Measurements from ENCODE around the gene FHAD1. TPM values are rescaled to one million over a fixed set of nuclear protein-coding genes. Genes with fewer than 3 reads are reported as not detected.

The FHAD1 gene
- total RNA-seq, 1 experiment from 2014 or later, result 1.9 TPM

GRCh38 chr1:15346346-15347030 is 99.5 kb downstream of the FHAD1 start:
- no peak overlapping the region for H3K4me3 Mint-ChIP-seq
- H3K4ac ChIP-seq (ENCODE audit: low read depth, low read length), result no peak overlapping the region
- no peaks in the 10 kb centered on the region for H3K4me1 ChIP-seq (ENCODE audit: insufficient read depth, low read length)
- WGBS (ENCODE audit: extremely low coverage, insufficient read length, low lambda C conversion rate), result no CpG with 5 or more reads among the region's 14 CpGs
- no peaks in the 10 kb centered on the region for H3K27me3 ChIP-seq (ENCODE audit: insufficient read depth, low read length)
- no peaks in the 10 kb centered on the region for H3K36me3 Mint-ChIP-seq (ENCODE audit: insufficient read depth in 1 of 3, low read depth in 3 of 3)
- H3K27ac Mint-ChIP-seq, result no peak overlapping the region
- H3K9me3 Mint-ChIP-seq, result no peaks in the 10 kb centered on the region
- no peak overlapping the region for H3T11ph ChIP-seq (ENCODE audit: low read length)
- no peak overlapping the region; the same call in 1 of the 2 replicates for H3K14ac ChIP-seq (ENCODE audit: insufficient read depth, low read length)
- no peaks in the 10 kb centered on the region for H3K79me1 ChIP-seq (ENCODE audit: insufficient read depth, low read depth, low read length, poor library complexity, severe bottlenecking)
- no peak overlapping the region for H2BK5ac ChIP-seq (ENCODE audit: insufficient read length, low read length)
- H4K20me1 ChIP-seq (ENCODE audit: control insufficient read depth, insufficient read depth, insufficient read length), result no peaks in the 10 kb centered on the region
- H3K4me1 Mint-ChIP-seq, result peaks cover 11 to 16% of the 10 kb centered on the region in 2 experiments; a peak in 3 of 4 replicates
- TF ChIP-seq CTCF (conservative IDR thresholded peaks at IDR 0.05), result no peak
- H3K27ac ChIP-seq (ENCODE audit: insufficient read length, low read depth, low read length), result no peak overlapping the region
- no peak overlapping the region for H3K23ac ChIP-seq (ENCODE audit: insufficient read length, low read depth, low read length)
- no peak overlapping the region for H2BK20ac ChIP-seq (ENCODE audit: low read depth, low read length, poor library complexity, severe bottlenecking)
- no peak overlapping the region for H2BK12ac ChIP-seq (ENCODE audit: insufficient read length, low read depth, low read length)
- no peak overlapping the region for H2BK120ac ChIP-seq (ENCODE audit: low read depth, low read length, poor library complexity, severe bottlenecking)
- H2AK5ac ChIP-seq (ENCODE audit: insufficient read length, low read length), result no peak overlapping the region
- no peaks in the 10 kb centered on the region for H3K23me2 ChIP-seq (ENCODE audit: insufficient read length, low read depth, low read length, poor library complexity, severe bottlenecking)
- H3K9me3 ChIP-seq (ENCODE audit: control insufficient read depth, low read depth, low read length), result no peaks in the 10 kb centered on the region
- H3K56ac ChIP-seq (ENCODE audit: insufficient read length, low read depth, low read length), result no peak overlapping the region
- H3K9ac ChIP-seq (ENCODE audit: extremely low read depth, insufficient read length, low read length), result no peak overlapping the region
- no peak for DNase-seq
- H3K27me3 Mint-ChIP-seq (ENCODE audit: low read depth), result peaks cover 22% of the 10 kb centered on the region
- H4K5ac ChIP-seq (ENCODE audit: insufficient read length, low read depth, low read length), result no peak overlapping the region
- no peak overlapping the region for H4K91ac ChIP-seq (ENCODE audit: insufficient read length, low read depth, low read length)
- no peaks in the 10 kb centered on the region for H3K79me2 ChIP-seq (ENCODE audit: insufficient read depth, low read length)
- no peak overlapping the region for H3K4me2 ChIP-seq (ENCODE audit: insufficient read depth, insufficient read length, low read length)
- H2BK15ac ChIP-seq (ENCODE audit: low read depth, low read length), result no peak overlapping the region
- H3K18ac ChIP-seq (ENCODE audit: insufficient read length, low read depth, low read length), result no peak overlapping the region
- no peak overlapping the region for H4K8ac ChIP-seq (replicated peaks; ENCODE audit: insufficient read length, low read depth, low read length)
- no peak overlapping the region for H2AFZ ChIP-seq (ENCODE audit: low read length)
